Uterus (tissue), 2 donors: ENCODE data around the gene WIPF1.

Experiments used
- POLR2A ChIP-seq, 2 donors: fragments of 450-650 bp; IDR thresholded peaks; one replicate each; pipeline ENCODE4 v1.6.1; 2016; ENCODE audit warnings: antibody characterized with exemption in 2 of 2, mild to moderate bottlenecking in 1 of 2, moderate library complexity in 1 of 2
- TF ChIP-seq, protein P1 (sequence below), 4 experiments: fragments of 200-600 bp in 2 of 4; fragments of 450-650 bp in 2 of 4; sonication (generic) in 2 of 4; IDR thresholded peaks; one replicate each; pipeline ENCODE4 v1.5.1; 2016 to 2019; ENCODE audit warnings: antibody characterized with exemption in 4 of 4, mild to moderate bottlenecking in 2 of 4, moderate library complexity in 1 of 4

GRCh38 chr2:174546519-174547506 is 50.8 kb downstream of the WIPF1 start:
- TF ChIP-seq, protein P1, sequence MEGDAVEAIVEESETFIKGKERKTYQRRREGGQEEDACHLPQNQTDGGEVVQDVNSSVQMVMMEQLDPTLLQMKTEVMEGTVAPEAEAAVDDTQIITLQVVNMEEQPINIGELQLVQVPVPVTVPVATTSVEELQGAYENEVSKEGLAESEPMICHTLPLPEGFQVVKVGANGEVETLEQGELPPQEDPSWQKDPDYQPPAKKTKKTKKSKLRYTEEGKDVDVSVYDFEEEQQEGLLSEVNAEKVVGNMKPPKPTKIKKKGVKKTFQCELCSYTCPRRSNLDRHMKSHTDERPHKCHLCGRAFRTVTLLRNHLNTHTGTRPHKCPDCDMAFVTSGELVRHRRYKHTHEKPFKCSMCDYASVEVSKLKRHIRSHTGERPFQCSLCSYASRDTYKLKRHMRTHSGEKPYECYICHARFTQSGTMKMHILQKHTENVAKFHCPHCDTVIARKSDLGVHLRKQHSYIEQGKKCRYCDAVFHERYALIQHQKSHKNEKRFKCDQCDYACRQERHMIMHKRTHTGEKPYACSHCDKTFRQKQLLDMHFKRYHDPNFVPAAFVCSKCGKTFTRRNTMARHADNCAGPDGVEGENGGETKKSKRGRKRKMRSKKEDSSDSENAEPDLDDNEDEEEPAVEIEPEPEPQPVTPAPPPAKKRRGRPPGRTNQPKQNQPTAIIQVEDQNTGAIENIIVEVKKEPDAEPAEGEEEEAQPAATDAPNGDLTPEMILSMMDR (IDR thresholded peaks at IDR 0.05), result no peak
- TF ChIP-seq POLR2A (IDR thresholded peaks at IDR 0.05), result no peak
